NOMO-1 treated with DMSO at 0.1 percent for 48 hours (cell line): ENCODE results near the gene GOLGA2.

Source experiments
- DNase-seq: peaks from one replicate; lab custom pipeline; 2025; ENCODE audit not compliant: unreplicated experiment; lab: John Stamatoyannopoulos, UW

Gene GOLGA2

DNA sequence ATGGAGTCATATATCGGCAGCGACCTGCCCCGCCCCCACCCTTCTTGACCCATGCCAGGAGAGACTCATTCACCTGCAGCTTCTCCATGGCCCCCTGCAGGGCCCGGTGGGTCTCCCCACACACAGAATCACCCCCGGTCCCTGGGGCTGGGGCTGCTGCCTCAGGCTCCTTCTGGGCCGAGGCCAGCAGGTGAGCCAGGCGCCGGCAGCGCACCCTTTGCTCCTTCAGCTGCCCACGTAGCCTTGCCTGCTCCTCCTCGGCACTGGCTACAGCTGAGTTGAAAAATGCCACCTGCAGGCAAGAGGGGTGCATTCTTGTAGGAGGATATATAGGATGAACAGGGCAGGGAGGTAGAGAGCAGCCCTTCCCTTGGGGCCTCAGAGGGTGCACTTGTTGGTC lies 17.9 kb downstream of the GOLGA2 start:
- DNase-seq = no peak

DNA sequence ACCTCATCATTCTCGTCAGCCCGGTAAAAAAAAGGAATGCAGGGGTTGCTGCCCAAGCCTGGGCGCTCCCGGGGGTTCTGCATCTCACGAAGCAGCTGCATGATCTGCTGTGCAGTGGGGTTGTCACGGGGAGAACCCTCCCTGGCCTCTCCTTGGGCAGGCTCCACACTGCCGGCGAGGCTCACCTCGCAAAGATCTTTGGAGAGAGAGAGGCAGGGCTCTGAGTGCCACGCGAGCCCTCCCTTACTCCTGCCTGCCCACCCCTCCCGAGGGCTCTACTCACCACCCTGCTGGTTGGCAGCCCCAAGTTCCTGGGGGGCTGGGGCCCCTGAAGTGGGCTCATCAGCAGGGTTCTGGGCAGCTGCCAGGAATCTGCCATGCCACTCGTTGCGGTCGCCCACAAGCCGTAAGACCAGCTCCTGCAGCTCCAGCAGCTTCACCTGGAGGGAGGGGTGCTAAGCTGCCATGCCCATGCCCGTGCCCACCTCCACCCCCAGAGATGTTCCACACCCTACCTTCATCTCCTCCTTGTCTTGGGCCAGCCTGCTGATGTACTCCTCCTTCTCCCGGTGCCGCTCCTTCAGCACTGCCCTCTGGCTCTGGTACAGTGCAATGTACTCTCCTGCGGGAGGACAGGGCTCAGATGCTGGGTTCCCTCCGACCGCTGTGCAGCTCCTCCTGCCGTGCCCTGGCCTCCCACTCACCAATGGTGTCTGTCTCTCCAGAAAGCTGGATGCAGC lies 18.6 kb downstream of the GOLGA2 start:
- DNase-seq = no peak

DNA sequence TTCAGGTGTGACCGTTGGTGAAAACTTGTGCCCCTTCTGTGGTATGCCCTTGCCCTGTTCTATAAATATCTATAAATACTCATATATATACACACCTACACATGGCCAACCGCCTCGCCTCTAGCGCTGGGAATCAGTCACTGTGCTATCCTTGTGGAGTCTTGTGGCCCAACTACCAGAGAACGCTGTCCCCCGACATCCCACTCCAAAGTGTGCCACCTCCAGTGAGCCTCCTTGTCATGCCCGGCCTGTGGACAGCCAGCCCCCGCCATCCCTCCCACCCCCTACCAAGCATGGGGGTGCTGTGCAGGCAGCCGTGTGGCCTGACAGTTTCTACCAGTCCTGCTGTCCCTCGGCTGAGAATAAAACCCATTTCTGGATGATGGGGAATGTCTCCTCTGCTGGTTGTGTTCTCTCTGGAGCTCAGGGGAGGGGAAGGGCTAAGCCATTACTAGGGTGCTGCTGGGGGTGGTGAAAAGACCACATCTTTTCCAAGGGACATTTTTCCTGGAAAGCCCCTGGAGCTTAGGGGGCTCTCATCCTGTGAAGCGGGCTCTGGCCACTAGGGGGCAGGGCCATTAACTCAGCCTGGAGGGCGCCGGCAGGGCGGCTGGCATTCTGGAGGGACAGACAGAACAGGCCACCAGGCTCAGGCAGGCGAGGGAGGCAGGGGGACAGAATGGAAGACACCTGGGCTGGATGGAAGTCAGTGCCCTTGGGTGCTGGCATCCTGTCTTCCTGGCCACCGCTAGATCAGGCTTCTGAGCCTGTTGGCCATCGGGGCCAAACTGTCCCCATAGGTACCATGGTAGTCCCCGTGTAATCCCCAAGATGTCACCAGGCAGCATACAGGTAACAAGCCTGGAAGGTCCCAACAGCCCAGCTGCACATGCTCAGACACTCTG lies 20.7 kb downstream of the GOLGA2 start:
- no peak for DNase-seq

DNA sequence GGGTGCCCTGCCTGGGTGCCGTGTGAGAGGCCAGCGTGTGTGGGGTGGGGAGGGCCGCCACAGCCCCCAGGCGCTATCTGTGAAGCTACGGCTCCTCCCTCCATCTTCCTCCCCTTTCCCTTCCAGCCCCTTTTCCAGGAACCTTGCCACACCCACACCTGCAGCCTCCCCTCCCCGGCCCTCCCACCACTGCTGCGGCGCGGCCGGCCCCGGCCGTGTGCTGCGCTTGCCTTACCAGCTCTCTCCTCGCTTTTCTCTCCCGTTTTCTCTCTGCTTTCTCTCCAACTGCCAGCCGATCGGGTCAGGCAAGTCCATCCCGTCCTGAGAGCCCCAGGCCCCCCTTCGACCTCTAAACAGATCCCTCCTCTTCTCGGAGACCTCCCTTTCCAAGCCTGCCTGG lies 21.4 kb downstream of the GOLGA2 start:
- DNase-seq = no peak

DNA sequence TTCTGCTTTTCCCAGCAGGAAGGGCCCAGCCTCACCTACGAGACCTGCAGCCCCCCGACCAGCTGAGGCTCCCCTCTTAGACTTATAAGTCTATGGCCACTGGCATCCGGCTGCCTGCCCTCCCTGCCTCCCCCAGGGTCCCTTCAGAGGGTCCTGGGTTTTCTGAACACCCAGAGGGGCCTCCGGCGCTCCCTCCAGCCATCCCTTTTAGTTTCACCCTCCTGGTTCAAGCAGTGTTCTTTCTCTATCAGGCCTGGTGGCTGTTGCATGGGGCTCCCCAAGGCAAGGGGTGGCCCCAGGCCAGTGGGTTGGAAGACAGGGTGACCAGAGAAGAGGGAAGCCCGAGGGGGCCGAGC lies 21.8 kb downstream of the GOLGA2 start:
- DNase-seq = no peak

DNA sequence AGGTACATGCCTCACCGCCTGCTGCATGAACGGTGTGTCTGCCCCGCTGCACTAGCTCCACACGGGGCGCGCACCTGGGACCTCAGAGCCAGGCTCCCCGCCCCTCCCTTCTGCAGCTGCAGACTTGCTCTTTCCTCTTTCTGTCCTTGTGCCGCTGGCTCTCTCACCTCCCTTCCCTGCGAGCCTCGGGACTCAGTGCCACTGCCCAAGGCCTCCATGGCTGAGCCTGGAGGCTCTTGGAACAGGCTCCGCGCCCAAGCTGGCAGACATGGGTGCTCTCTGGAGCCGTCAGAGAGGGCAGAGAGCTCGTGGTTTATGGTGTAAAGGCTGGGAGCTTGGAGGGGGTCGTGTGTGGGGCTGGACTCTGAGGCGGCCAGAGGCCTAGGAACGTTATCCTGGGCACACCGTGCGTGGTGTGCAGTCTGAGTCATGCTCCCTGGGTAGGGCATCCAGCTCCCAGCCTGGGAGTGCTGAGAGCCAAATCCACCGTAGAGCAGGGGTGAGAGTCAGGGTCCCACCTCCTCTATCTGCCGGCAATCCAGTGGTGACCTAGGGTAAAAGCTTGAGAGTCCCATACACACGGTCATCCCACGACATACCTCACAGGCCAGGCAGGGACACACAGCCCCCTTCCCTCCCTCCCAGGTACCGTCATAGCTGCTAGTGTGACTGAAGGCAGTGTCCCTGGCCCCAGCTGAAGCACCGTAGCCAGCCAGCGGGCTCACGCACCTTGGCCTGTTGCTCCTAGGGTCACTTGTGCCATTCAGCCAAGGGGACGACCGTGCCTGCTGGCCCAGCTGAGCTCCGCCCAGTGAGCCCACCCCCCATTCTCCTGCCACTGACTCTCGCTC lies 22.4 kb downstream of the GOLGA2 start:
- no peak for DNase-seq

DNA sequence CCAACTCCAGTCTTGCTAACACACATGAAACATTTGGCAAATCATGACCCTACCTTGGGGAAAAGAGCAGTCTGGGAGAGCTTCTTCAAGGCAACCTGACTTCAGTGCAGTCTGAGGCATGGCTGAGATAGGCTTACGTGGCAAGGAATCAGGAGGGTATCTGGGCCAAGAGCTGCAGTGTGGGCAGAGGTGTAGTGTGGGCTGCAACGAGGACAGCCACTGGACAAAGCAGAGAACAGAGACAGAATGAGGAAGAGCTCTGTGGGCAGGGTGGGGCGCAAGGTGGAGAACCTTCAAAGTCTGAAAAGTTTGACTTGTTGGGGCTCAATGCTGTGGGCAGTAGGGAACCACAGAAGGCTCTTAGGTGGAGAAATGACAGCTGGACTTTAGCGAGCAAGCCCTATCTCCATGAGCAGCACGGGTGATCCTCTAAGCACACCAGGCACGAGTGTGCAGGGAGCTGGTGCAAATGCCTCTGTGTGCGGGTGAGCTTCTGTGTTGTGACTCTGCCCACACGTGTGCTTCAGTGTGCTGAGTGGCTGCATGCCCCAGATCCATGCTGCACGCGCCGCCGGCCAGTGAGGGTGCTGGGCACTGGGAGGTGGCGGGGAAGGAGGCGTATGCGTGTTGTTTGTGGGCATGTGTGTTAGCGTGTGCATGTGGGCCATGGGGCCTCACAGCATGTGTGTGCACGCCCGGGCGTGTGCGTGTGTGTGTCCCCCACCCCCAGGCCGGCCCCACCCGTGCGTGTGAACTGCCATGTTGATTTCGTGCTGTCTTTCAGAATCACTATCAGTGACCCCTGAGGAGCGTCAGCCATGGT lies 23.3 kb downstream of the GOLGA2 start:
- no peak for DNase-seq

DNA sequence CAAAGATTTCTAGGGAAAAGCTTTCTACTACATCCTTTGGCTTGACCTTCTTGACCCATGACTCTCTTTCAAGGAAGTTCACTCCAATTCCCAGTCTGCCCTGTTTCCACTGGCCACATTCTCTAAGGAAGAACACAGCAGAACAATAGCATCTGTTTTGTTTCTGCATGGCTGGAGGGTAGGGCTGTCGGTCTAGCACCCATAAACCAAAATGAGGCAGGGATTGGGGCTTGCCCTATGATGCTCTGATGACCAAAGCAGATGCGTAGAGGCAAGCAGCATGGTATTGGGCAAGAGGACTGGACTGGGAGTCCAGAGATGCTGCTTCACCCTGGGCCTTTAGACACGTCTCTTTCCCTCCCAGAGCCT lies 24.1 kb downstream of the GOLGA2 start:
- no peak for DNase-seq

DNA sequence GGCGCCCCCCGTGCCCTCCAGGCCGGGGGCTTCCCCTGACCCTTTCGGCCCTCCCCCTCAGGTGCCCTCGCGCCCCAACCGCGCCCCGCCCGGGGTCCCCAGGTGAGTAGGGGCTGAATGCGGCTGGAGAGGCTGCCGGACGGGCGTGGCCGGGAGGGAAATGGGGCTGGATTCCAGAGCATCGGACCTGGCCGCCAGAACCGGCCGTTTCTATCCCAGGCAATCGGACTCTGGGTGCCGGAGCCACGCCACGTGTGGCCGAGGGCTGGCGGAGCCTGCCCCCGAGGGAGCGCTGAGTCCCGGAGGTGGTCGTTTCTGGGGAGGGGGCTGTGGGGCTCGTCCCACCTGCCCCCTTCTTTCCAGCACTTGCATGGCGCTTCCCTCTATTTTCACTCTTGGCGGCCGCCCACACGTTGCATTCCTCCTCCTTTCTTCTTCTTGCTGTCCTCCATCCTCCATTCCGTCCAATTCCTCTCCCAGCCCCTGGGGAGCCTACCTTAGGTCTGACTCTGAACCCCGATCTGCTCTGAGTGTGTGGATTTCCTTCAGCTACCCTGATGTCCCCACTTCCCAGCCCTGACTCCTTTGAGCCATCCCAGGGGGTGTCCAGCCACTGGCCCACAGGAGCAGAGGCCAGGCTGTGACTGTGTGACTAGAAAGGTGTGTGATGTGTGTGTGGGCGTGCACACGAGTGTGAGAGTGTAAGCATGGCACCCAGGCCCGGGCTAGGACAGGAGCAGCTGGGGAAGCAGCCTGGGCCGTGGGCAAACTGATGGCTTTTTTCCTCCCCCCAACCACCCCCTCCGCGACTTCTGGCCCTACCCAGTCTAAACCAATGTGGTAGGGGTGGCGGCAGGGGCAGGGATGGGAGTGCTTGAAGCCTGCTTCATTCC lies 24.7 kb downstream of the GOLGA2 start:
- DNase-seq = no peak

DNA sequence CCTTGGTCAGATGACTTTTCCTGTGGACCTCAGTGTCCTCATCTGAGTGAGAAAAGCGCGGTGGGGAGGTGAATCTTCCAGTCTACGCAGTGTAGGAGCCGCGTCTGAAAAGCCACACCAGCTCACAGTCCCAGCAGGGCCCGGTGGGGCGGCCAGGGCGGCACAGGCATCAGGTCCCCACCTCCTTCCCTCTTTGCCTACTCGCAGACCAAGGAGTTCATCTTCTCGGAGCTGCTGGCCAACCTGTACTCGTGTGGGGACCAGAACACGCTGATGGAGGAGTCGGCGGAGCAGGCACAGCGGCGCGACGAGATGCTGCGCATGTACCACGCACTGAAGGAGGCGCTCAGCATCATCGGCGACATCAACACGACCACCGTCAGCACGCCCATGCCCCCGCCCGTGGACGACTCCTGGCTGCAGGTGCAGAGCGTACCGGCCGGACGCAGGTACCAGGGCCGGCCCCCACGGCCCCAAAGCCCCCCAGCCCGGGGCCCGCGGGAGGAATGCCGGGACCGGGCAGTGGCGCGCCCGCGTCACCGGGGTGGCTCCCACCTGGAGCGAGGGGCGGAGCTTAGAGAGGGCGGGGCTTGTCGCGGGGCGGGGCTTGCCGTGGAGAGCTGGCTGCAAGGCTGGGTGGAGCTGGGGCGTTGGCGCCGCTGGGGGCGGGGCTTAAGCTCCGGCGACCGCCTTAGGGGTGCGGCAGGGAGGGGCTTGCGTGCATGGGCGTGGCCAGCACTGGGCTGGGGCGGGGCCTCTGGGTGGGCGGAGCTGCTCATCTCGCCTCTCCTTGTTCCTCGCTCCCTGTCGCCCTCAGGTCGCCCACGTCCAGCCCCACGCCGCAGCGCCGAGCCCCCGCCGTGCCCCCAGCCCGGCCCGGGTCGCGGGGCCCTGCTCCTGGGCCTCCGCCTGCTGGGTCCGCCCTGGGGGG lies 25.6 kb downstream of the GOLGA2 start:
- DNase-seq = peak; percentile 59

DNA sequence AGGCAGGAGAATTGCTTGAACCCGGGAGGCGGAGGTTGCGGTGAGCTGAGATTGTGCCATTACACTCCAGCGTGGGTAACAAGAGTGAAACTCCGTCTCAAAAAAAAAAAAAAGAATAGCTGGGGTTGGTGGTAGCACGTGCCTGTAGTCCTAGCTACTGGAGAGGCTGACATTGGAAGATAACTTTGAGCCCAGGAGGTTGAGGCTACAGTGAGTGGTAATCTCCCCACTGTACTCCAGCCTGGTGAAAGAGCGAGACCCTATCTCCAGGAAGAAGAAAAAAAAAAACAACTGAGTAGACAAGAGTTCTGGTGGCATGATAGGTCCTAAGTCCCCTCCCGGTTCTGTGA lies 26.3 kb downstream of the GOLGA2 start:
- DNase-seq = no peak

DNA sequence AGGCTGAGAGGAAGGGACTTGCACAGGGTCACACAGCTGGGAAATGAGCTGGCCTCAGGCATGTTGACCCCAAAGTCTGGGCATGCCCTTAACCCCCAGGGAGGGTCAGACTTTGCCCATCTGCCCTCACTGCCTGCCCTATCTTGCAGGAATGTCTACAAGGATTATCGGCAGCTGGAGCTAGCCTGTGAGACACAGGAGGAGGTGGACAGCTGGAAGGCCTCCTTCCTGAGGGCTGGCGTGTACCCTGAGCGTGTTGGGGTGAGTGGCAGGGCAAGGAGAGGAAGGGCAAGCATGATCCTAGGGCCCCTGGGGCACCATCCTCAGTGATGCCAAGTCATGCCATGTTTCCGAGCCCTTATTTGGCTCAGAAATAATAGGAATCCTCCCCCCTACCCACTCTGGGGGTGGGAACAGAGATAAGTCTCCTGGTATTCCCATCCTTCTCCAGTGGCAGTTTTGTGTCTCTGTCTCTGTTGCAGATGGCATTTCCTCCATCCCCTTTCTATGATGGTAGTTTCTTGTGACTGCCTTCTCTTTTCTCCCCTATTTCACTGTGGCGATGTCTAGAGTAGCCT lies 28.5 kb downstream of the GOLGA2 start:
- DNase-seq = no peak

DNA sequence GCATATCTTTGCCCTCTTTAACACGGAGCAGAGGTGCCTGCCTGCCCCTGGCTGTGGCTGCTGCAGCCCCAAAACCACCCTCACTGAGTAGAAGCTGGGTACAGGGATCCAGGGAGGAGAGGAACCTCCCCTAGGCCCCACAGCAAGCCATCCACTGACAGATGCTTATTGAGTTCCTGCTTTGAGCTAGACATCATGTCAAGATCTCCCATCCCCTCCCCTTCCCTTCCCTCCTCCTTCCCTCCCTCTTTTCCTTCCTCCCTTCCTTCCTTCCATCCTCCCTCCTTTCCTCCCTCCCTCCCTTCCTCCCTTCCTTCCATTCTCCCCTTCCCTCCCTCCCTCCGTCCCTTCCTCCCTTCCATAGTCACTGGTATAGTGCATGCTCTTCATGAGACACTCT lies 29.3 kb downstream of the GOLGA2 start:
- DNase-seq = no peak

DNA sequence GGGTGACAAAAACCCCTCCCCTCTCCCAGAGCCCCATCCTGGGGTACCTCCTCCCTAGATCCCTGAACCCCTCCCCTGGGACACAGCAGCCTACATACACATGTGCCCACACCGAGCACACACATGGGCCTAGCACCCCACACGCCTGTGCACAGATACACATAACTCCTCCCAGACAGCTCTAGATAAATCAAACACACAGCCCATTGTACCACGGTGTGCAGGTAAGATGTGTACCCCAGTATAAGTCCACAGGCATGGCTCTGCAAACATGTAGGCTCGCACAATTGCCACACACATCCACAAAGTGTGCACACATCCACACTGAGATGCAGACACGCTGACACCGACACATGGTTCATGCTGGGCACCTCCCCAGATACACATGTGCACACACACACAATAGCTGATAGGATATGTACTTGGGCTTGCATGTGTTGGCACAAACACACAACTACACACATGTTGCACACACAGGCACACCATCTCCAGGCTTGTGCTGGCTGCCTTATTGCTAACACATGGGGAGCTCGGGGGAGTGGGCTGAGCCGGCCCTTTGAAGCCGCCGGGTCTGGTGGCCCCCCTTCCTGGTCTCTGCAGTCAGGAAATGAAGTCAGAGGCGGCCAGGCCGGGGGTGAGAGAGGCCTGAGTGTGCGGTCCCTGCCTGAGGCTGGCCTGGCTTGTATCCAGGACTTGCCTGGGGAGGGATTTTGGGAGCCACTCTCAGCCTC lies 30.2 kb downstream of the GOLGA2 start:
- DNase-seq = peak; percentile 47

DNA sequence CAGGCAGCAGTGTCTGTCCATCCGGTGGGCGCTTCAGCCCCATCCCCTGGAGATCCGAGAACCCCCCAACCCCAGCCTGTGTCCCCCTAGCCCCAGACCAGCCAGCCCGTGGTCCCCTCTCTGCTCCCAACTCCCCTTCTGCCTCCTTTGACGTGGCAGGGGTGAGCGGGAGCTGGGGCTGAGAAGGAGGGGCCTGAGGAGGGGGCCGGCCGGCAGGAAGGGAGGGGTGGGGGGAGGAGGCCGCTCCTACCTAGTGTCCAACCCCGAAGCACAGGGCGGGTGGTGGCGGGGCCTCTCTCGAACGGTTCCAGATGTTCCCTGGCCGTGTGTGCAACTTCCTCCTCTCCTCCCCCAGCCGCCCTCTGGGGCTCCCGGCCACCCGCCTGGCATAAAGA lies 31.0 kb downstream of the GOLGA2 start:
- DNase-seq = peak; percentile 90

DNA sequence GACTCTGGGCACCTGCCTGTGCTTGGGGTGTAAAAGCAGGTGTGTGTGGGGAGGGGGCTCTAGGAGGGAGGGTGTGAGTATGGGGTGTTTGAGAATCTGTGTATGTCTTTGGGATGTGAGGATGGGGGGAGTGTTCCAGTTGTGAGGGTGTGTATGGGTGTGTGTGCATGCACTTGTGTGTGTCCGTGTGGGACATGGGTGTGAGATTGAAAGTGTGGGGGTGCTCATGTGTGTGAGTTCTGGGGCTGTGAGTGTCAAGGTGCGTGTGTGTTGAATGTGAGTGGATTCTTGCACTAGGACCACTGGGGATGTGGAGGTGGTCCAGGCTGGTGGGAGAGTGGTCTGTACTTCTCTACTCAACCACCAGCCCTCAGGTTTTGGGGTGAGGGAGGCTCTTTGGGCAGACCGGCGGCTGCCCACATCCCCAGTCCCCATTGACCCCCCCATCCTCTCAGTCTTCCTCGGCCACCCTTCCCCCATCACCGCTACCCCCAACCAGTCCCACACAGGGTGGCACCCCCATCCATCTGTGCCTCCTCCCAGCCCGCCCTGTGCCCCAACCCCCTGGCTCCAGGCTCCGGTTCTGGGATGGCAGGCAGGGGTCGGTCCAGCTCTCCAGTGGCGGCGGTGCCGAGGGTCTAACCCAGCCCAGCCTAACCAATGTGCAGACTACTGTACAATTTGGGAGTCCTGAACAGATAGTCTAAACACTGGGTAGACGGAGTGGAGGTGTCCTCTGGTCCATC lies 31.5 kb downstream of the GOLGA2 start:
- DNase-seq = no peak
